ENCODE data around the gene HSD17B7.

The HSD17B7 gene

DNA sequence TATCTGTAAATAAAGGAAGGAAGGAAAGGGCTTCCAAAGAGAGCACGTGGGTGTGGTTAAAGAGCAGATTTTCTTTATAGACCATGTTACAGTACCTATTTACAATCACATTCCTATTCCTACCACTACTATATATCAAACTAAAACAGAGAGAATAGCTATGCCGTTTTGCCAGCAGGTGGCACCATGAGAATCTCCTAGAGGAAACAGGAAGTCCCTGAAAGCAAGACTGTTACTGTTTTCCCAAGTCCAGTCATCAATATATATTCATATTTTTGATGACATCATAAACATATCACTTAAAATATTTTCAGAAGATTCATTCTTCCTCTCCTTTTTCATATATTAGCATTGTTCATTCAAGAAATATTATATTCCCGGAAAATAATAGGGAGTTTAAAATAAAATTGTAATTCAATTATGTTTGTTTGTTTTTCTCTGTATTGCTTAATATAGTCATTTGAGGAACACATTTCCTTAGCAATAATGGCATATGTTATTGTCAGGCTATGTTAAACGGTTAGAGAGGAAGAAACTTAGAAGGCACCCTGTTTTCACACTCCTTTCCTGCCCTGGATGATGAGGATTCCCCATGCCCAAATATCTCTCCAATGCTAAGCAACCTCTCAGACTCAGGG, 63.9 kb downstream of the HSD17B7 start:
- in situ Hi-C loops (cut with MboI; ENCODE audit: low sequenced_read_pairs), result no loop called here

DNA sequence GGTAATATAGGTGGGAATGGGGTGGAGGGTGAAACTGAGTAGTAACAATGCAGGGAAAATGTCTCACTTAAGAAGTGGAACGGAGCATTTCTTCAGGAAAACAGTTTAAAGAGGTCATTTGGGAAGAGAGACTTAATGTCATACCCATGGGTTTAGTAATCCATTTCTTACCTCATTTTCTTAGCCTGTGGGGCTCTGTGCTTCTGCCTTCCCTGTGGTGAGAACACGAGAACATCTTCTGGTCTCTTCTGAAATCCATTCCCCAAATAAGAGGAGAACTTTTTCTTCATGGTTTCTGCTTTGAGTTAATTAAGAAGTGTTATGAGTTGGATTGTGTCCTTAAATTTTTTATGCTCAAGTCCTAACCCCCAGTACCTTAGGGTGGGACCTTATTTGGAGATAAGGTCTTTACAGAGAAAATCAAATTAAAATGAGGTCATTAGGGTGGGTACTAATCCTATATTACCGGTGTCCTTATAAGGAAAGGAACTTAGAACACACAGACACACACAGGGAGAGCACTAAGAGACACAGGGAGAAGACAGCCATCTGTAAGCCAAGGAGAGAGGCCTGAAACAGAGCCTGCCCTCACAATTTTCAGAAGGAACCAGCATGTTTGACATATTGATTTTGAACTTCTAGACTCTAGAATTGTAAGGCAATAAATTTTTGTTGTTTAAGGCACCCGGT, 65.1 kb downstream of the HSD17B7 start:
- in situ Hi-C loops (cut with MboI; ENCODE audit: low sequenced_read_pairs), result no loop called here

- in situ Hi-C loops (cut with MboI; ENCODE audit: low sequenced_read_pairs), result no loop called here
Measured at GRCh38 chr1:162856260-162856659, 65.8 kb downstream of the HSD17B7 start.

DNA sequence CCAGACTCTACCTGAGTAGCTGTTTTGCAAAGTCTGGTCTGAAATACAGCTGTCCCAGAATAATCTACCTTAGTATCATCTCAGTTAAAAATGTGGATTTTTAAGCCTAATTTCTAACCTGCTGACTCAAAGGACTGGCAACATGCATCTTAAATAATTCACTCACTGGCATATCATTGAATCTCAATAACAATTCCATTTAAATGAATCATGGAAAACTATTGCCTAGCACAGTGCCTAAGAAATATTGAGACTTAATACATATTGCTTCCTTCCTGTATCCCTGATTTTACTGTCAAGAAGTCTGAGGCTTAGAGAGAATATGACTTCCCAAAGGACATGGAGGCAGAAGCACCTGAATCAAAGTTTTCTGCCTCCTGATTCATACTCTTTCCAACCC, 67.3 kb downstream of the HSD17B7 start:
- in situ Hi-C loops (cut with MboI; ENCODE audit: low sequenced_read_pairs), result no loop called here

GRCh38 chr1:162859191-162859590, 68.7 kb downstream of the HSD17B7 start:
- in situ Hi-C loops (cut with MboI; ENCODE audit: low sequenced_read_pairs), result no loop called here

DNA sequence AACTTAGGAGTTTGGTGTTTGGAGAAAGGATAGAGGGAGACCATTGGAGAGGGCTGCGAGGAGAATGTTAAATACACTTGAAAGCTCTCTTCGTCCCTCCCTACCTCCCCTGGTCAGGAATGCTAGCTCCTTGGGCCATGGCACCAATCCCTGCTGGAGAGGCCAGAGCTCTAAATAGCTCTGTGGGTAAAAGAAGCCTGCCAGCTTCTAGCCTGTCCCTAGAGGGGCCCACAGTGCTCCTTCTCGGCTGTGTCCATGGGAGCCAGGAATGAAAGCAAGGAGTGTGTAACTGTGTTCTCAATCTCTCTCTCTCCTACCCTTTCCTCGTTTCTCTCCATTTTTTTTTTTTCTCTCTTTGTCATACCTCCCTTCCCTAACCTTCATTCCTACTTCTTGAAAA, 70.6 kb downstream of the HSD17B7 start, which contains the start of gene CCDC190:
Gene CCDC190 (minus strand): TSS at position 75 of the 400 bp plus-strand sequence. CDS start 1,529 bp downstream, outside the sequence.
- in situ Hi-C loops (cut with MboI; ENCODE audit: low sequenced_read_pairs), result no loop called here

- in situ Hi-C loops (cut with MboI; ENCODE audit: low sequenced_read_pairs), result no loop called here
Measured at GRCh38 chr1:162861625-162862024, 71.1 kb downstream of the HSD17B7 start.

Data from hTERT RPE-1 (cell line).